Activated naive CD8-positive, alpha-beta T cell treated with anti-CD3 and anti-CD28 coated beads, Interleukin-2, amount 50 U/mL, for 24 hours (primary cell): Measurements from ENCODE around the gene DAP.
"Not testable (repeated sequence)": the region's sequence is repeated elsewhere in the genome, so short reads cannot be mapped to it uniquely, and the experiment has no call there.

ENCODE experiments used
- ATAC-seq: fragments of 150-1000 bp; cut with Tn5 transposase; one replicate; pipeline ENCODE4 v1.10.0; 2021
- DNase-seq: peaks from one replicate; pipeline ENCODE4 v3.0.0; 2021
- H3K27ac Mint-ChIP-seq: one replicate; pipeline ENCODE4 v1.8.0; 2021; ENCODE audit warnings: mild to moderate bottlenecking, mixed read lengths
- H3K27me3 Mint-ChIP-seq: one replicate; pipeline ENCODE4 v1.8.0; 2021; ENCODE audit warnings: mixed read lengths
- H3K36me3 Mint-ChIP-seq: one replicate; pipeline ENCODE4 v1.8.0; 2021; ENCODE audit warnings: low read depth, mixed read lengths
- H3K4me1 Mint-ChIP-seq: one replicate; pipeline ENCODE4 v1.8.0; 2021; ENCODE audit warnings: mixed read lengths
- H3K4me3 Mint-ChIP-seq: one replicate; pipeline ENCODE4 v1.8.0; 2021; ENCODE audit warnings: mild to moderate bottlenecking, moderate library complexity, mixed read lengths
- H3K9me3 Mint-ChIP-seq: one replicate; pipeline ENCODE4 v1.8.0; 2021; ENCODE audit warnings: mixed read lengths

DAP gene

GRCh38 chr5:10761185-10761932 is at the start of gene DAP:
TSS of gene DAP (minus strand) at chr5:10761234. CDS start at chr5:10761068, 166 bp downstream.
- ATAC-seq = peak; percentile 83
- Mint-ChIP-seq H3K4me3 (peak within 1 kb of the TSS; percentile 87), H3K9me3 (no peaks in the 10 kb centered on the region), H3K27ac (peak within 1 kb of the TSS; percentile 92), H3K36me3 (peaks cover 9% of the 10 kb centered on the region), H3K27me3 (peaks cover 3% of the 10 kb centered on the region), H3K4me1 (peaks cover 73% of the 10 kb centered on the region)
- DNase-seq = peak; percentile 90

GRCh38 chr5:10808347-10809226 is 47.6 kb upstream of the DAP start:
- no peak overlapping the region for H3K27ac Mint-ChIP-seq
- no peak for DNase-seq

GRCh38 chr5:10801931-10802666 is 41.1 kb upstream of the DAP start:
- H3K4me1 Mint-ChIP-seq = no peaks in the 10 kb centered on the region
- H3K36me3 Mint-ChIP-seq = no peaks in the 10 kb centered on the region

More at GRCh38 chr5:10808347-10809226, 47.6 kb upstream of the DAP start:
- Mint-ChIP-seq H3K9me3 (peaks cover 6% of the 10 kb centered on the region), H3K4me3 (no peak overlapping the region), H3K36me3 (no peaks in the 10 kb centered on the region), H3K4me1 (no peaks in the 10 kb centered on the region), H3K27me3 (peaks cover 13% of the 10 kb centered on the region)
- ATAC-seq = no peak

GRCh38 chr5:10800852-10801251 is 39.8 kb upstream of the DAP start:
- H3K36me3 Mint-ChIP-seq = no peaks in the 10 kb centered on the region
- H3K9me3 Mint-ChIP-seq = no peaks in the 10 kb centered on the region
- H3K4me1 Mint-ChIP-seq = no peaks in the 10 kb centered on the region
- peaks cover 27% of the 10 kb centered on the region for H3K27me3 Mint-ChIP-seq
- no peak overlapping the region for H3K27ac Mint-ChIP-seq
- H3K4me3 Mint-ChIP-seq = no peak overlapping the region
- DNase-seq = no peak
- no peak for ATAC-seq

More at GRCh38 chr5:10801931-10802666, 41.1 kb upstream of the DAP start:
- Mint-ChIP-seq H3K27ac (no peak overlapping the region), H3K9me3 (no peaks in the 10 kb centered on the region), H3K4me3 (no peak overlapping the region), H3K27me3 (peaks cover 22% of the 10 kb centered on the region)
- ATAC-seq = no peak
- DNase-seq = no peak

- Mint-ChIP-seq H3K4me3 (no peak overlapping the region), H3K27me3 (peaks cover 26% of the 10 kb centered on the region), H3K9me3 (no peaks in the 10 kb centered on the region), H3K27ac (no peak overlapping the region), H3K36me3 (no peaks in the 10 kb centered on the region), H3K4me1 (no peaks in the 10 kb centered on the region)
- DNase-seq = no peak
- ATAC-seq = no peak
Observed at GRCh38 chr5:10797261-10797660, 36.2 kb upstream of the DAP start.

GRCh38 chr5:10793785-10794184 is 32.8 kb upstream of the DAP start:
- H3K9me3 Mint-ChIP-seq = no peaks in the 10 kb centered on the region
- DNase-seq (no peak), ATAC-seq (no peak)
- no peak overlapping the region for H3K27ac Mint-ChIP-seq
- no peaks in the 10 kb centered on the region for H3K4me1 Mint-ChIP-seq
- H3K36me3 Mint-ChIP-seq = no peaks in the 10 kb centered on the region
- H3K4me3 Mint-ChIP-seq = no peak overlapping the region
- peaks cover 12% of the 10 kb centered on the region for H3K27me3 Mint-ChIP-seq

- H3K27ac Mint-ChIP-seq = no peak overlapping the region
- ATAC-seq = no peak
- H3K9me3 Mint-ChIP-seq = no peaks in the 10 kb centered on the region
Observed at GRCh38 chr5:10792336-10792735, 31.3 kb upstream of the DAP start.

GRCh38 chr5:10789726-10790125 is 28.7 kb upstream of the DAP start:
- no peaks in the 10 kb centered on the region for H3K36me3 Mint-ChIP-seq
- no peaks in the 10 kb centered on the region for H3K27me3 Mint-ChIP-seq
- ATAC-seq (no peak), DNase-seq (no peak)
- H3K4me3 Mint-ChIP-seq = no peak overlapping the region
- H3K9me3 Mint-ChIP-seq = no peaks in the 10 kb centered on the region
- no peak overlapping the region for H3K27ac Mint-ChIP-seq
- peaks cover 5% of the 10 kb centered on the region for H3K4me1 Mint-ChIP-seq

More at GRCh38 chr5:10792336-10792735, 31.3 kb upstream of the DAP start:
- Mint-ChIP-seq H3K27me3 (peaks cover 5% of the 10 kb centered on the region), H3K4me3 (no peak overlapping the region), H3K4me1 (no peaks in the 10 kb centered on the region), H3K36me3 (no peaks in the 10 kb centered on the region)
- no peak for DNase-seq

- ATAC-seq (no peak), DNase-seq (no peak)
- H3K4me1 Mint-ChIP-seq = peaks cover 5% of the 10 kb centered on the region
- H3K27ac Mint-ChIP-seq = no peak overlapping the region
- no peaks in the 10 kb centered on the region for H3K36me3 Mint-ChIP-seq
- H3K9me3 Mint-ChIP-seq = no peaks in the 10 kb centered on the region
- no peaks in the 10 kb centered on the region for H3K27me3 Mint-ChIP-seq
- no peak overlapping the region for H3K4me3 Mint-ChIP-seq
Observed at GRCh38 chr5:10789021-10789420, 28.0 kb upstream of the DAP start.

GRCh38 chr5:10788358-10788757 is 27.3 kb upstream of the DAP start:
- Mint-ChIP-seq H3K4me1 (peaks cover 5% of the 10 kb centered on the region), H3K27me3 (no peaks in the 10 kb centered on the region), H3K36me3 (no peaks in the 10 kb centered on the region), H3K9me3 (no peaks in the 10 kb centered on the region), H3K27ac (no peak overlapping the region), H3K4me3 (no peak overlapping the region)
- DNase-seq (no peak), ATAC-seq (no peak)

- Mint-ChIP-seq H3K27me3 (no peaks in the 10 kb centered on the region), H3K4me1 (peaks cover 5% of the 10 kb centered on the region), H3K4me3 (no peak overlapping the region), H3K9me3 (no peaks in the 10 kb centered on the region), H3K36me3 (no peaks in the 10 kb centered on the region), H3K27ac (no peak overlapping the region)
- ATAC-seq (no peak), DNase-seq (no peak)
Observed at GRCh38 chr5:10786835-10787234, 25.8 kb upstream of the DAP start.

- not testable (repeated sequence) for DNase-seq, H3K27me3 Mint-ChIP-seq, H3K36me3 Mint-ChIP-seq, H3K27ac Mint-ChIP-seq, H3K4me3 Mint-ChIP-seq, ATAC-seq, H3K9me3 Mint-ChIP-seq, H3K4me1 Mint-ChIP-seq
Observed at GRCh38 chr5:10780208-10780607, 19.2 kb upstream of the DAP start.

- Mint-ChIP-seq H3K4me3 (no peak overlapping the region), H3K27me3 (no peaks in the 10 kb centered on the region), H3K36me3 (peaks cover 1% of the 10 kb centered on the region), H3K9me3 (no peaks in the 10 kb centered on the region), H3K4me1 (no peaks in the 10 kb centered on the region), H3K27ac (no peak overlapping the region)
- DNase-seq (no peak), ATAC-seq (peak; percentile 15)
Observed at GRCh38 chr5:10779592-10779991, 18.6 kb upstream of the DAP start.

GRCh38 chr5:10778179-10778910 is 17.3 kb upstream of the DAP start:
- Mint-ChIP-seq H3K27ac (no peak overlapping the region), H3K27me3 (no peaks in the 10 kb centered on the region), H3K9me3 (no peaks in the 10 kb centered on the region), H3K36me3 (peaks cover 1% of the 10 kb centered on the region), H3K4me3 (no peak overlapping the region), H3K4me1 (no peaks in the 10 kb centered on the region)
- no peak for DNase-seq
- no peak for ATAC-seq
